ENCODE data around the gene SIRPB2.

SIRPB2 gene

DNA sequence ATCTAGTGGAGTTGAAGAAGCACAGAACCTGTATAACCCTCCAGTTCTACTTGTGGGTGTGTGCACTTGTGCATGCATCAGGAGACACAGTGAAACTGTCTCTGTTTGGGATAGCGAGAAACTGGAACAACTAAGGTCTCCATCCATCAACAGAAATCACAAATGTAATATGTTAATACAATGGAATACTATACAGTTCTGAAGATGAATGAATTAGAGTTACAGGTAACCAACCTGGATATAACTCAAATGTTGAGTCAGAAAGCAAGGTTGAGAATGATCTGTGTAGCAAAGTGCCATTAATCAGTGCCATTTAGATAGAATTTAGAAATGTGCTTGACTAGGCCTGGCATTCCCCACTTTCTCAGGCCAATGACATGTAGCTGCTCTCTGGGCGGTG is 20.0 kb downstream of the SIRPB2 start:
- no peak for DNase-seq (ENCODE audit: low read depth in 2 of 2)

GRCh38 chr20:1469925-1470571 is 21.2 kb downstream of the SIRPB2 start:
- no peak for DNase-seq (ENCODE audit: low read depth in 2 of 2)

GRCh38 chr20:1469306-1469905 is 21.8 kb downstream of the SIRPB2 start:
- DNase-seq (ENCODE audit: low read depth in 2 of 2): no peak

GRCh38 chr20:1468117-1468624 is 23.0 kb downstream of the SIRPB2 start:
- no peak for DNase-seq (ENCODE audit: low read depth in 2 of 2)

GRCh38 chr20:1467355-1468116 is 23.7 kb downstream of the SIRPB2 start:
- no peak for DNase-seq (ENCODE audit: low read depth in 2 of 2)

DNA sequence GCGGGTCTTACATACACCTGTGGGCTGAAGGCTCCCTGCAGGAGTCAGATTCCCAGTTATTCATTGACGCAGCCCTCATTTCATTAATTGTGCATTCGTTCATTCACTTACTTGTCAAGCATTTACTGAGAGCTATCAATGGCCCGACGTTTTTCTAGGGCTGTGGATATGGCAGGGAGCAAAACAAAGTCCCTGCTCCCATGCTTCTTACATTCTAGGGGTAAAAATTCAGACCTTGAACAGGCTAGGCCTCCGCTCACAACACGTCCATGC is 24.2 kb downstream of the SIRPB2 start:
- DNase-seq (ENCODE audit: low read depth in 2 of 2): no peak

DNA sequence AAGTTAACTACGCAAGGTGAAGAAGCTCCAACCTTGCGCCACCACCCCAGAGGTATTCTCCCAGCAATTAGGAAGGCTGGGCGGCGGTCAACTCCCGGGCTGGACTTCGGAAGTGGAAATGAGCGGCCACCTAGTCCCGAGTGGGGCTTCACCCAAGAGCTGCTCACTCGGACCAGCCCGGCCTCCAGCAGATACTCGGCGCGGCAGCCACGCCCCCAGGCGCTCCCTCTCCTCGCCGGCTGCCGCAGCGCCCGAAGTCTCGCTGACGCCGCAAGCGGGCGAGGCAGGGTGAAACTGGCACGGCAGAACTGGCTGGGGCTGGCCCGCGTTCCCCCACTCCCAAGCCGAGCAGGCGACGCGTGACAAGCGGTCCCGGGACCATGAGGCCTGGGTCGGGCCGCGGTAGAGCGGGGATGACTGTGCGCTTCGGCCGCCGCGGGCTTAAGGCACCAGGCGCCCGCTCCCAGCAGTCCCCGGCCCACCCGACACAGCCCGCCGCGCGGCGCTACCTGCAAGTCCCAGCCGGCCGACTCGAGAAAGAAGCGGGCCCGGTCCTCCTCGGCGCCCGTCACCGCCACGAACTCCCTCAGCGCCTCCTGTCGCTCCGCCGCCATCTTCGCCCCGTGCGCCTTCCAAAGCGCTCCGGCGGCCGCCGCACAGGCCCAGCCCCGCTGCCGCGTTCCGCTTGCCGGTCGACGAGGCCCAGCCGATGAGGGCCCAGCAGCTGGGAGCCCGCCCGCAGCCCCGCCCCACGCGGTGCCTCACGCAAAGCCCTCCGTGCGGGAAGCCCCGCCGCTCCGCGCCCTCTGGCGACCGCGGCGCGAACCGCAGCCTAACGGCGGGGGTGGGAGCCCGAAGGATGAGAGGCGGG is 24.8 kb downstream of the SIRPB2 start, which contains the start of gene NSFL1C:
Gene NSFL1C (minus strand): TSS at position 639 of the 871 bp plus-strand sequence. CDS start 25 bp downstream, at position 614.
- DNase-seq (ENCODE audit: low read depth in 2 of 2): peak; percentile 93 to 98

DNA sequence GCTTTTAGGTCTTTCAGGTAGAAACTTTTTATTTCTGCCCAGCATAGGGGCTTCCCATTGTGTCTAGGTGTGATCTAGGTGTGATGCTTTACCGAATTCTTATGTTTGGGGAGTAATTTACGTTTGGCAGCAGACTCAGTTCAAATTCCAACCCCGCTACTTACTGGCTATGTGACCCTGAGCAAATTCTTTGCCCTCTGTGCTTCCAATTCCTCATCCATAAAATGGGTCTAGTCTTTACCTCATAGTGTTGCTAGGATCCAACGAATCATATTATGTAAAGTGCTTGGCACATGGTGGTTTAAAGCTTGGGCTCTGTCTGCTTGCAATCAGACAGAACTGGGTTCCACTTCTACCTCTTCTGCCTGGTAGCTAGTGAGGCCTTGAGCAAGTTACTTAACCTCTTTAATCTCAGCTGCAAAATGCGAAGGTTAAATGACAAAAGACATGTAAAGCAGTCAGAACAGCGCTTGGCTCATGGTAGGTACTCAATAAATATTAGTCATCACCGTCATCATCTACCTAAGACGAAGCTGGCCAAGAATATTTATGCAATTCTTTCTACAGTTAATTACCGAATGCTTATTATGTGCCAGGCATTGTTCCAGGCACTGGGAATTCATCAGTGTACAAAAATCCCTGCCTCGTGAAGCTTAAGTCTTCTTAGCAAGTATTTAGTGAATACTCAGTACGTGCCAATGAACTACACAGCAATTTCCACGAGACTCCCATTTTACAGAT is 25.6 kb downstream of the SIRPB2 start:
- no peak for DNase-seq (ENCODE audit: low read depth in 2 of 2)

DNA sequence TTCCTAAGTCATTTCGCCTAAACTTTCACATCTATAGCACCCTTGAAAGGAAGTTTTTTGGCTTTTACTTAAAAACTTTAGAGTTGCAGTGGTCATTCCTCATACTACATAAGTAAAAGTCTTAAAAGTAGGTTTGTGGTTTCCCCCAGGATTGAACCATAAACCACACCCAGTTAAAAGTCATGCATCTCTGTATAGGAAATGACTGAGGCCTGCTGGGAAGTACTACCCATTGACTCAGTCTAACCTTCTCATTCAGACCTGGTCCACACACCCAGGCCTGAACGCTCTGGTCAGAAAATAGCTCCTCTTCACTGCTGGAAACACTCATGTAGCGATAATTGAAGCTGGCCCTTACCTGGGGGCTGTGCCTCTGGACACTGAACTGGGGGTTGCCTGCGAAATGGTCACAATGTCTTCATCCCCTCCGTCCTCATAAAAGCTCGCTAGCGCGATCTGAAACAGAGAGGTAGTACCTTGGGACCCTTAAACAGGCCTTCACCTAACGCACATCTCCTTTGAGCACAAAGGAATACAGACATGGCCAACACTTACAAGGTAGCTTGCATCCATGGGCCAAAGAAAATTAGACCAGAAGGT is 27.1 kb downstream of the SIRPB2 start:
- no peak for DNase-seq (ENCODE audit: low read depth in 2 of 2)

- no peak for DNase-seq (ENCODE audit: low read depth in 2 of 2)
Observed at GRCh38 chr20:1462834-1463233, 28.4 kb downstream of the SIRPB2 start.

DNA sequence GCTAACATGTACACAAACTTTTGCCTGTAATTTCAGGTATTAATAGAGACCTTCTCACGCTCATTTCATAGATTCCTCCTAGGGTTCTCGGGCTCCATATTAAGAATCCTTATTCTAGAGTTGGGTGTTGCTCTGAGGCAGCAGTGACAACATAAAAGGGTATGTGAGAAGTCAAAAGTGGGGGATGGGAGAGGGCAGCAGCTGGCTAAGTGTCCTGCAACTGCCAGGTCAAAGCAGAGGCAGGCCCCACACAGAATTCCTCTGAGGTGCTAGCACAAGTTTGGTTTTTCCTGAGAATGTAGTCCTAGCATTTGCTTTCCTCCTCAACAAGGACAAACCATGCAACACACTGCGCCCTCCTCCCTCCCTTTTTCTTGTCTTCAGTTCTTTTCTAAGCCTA is 29.2 kb downstream of the SIRPB2 start:
- no peak for DNase-seq (ENCODE audit: low read depth in 2 of 2)

- no peak for DNase-seq (ENCODE audit: low read depth in 2 of 2)
Observed at GRCh38 chr20:1460275-1460674, 30.9 kb downstream of the SIRPB2 start.

GRCh38 chr20:1457992-1458391 is 33.2 kb downstream of the SIRPB2 start:
- DNase-seq (ENCODE audit: low read depth in 2 of 2): no peak

DNA sequence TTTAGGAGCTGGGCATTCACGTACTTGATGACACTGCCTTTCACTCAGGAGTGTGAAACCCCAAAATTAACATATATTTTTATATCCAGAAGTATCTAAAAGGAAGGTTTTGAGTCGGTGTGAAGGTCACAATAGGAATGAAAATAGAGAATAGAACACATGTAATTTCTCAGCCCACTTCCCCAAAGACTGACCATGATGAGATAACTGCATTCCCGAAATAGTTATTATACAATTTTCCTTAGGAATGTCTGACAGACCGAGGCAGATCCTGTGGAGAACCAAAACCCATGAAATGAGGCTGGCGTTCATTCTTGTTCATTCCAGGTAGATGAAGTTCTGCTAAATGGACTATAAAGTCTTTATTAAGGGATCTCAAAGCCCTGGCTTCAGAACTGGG is 34.9 kb downstream of the SIRPB2 start:
- no peak for DNase-seq (ENCODE audit: low read depth in 2 of 2)

DNA sequence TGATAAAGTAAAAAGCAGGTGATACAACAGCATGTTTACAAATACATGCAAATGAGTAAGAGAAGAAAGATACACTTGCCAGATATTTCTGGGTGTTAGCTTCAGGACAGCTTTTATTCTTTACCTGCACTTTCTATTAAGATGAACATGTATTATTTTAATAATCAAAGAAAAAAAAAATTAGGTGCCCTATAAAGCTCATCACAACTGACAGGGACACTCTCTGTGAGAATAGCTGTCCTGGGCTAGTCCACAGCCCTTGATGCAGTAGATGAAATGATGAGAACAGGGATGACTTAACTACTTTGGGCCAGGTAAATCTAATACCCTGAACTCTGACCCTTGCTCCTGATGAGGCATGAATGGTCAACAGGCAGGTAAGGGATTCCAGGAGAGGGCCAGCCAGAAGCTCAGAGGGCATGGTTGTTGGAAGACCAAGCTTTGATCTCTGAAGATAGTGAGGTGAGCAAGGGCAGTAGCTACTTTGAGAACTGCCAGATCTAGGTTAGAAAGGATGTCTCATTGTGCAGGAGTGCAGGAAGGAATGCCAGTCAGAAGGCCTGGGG is 40.2 kb downstream of the SIRPB2 start:
- DNase-seq (ENCODE audit: low read depth in 2 of 2): no peak

- DNase-seq (ENCODE audit: low read depth in 2 of 2): no peak
Observed at GRCh38 chr20:1449370-1449769, 41.9 kb downstream of the SIRPB2 start.

GRCh38 chr20:1448081-1448620 is 43.1 kb downstream of the SIRPB2 start:
- DNase-seq (ENCODE audit: low read depth in 2 of 2): no peak

GRCh38 chr20:1446536-1446935 is 44.7 kb downstream of the SIRPB2 start:
- no peak for DNase-seq (ENCODE audit: low read depth in 2 of 2)

GRCh38 chr20:1443085-1443484 is 48.1 kb downstream of the SIRPB2 start:
- DNase-seq (ENCODE audit: low read depth in 2 of 2): no peak

GRCh38 chr20:1442304-1442703 is 48.9 kb downstream of the SIRPB2 start:
- no peak for DNase-seq (ENCODE audit: low read depth in 2 of 2)
